ENCODE results near the gene ZNF428. TPM values are rescaled to one million over a fixed set of nuclear protein-coding genes. Genes with fewer than 3 reads are reported as not detected.

Gene ZNF428
- total RNA-seq, 2 donors from 2014 or later: 44.3 to 46.8 TPM

GRCh38 chr19:43623889-43624670 lies 4.7 kb upstream of the ZNF428 start:
- no peaks in the 10 kb centered on the region for H3K9me3 ChIP-seq (ENCODE audit: control insufficient read depth, low read length)
- peaks cover 29% of the 10 kb centered on the region for H3K27me3 Mint-ChIP-seq (ENCODE audit: insufficient read depth)
- TF ChIP-seq CTCF (conservative IDR thresholded peaks at IDR 0.05): no peak
- H3K4me1 Mint-ChIP-seq: peaks cover 6% of the 10 kb centered on the region
- 92 to 96% methylated on average over 23 to 35 of the region's 35 CpGs for WGBS, 2 experiments (ENCODE audit: insufficient coverage in 1 of 2, insufficient read length in 1 of 2)
- no peak overlapping the region for H3K27ac ChIP-seq (ENCODE audit: low read depth, low read length)
- H3K27me3 ChIP-seq (ENCODE audit: control insufficient read depth, insufficient read depth, low read length, poor library complexity, severe bottlenecking): no peaks in the 10 kb centered on the region
- peak; percentile 93 for DNase-seq
- no peak overlapping the region for H3K4me3 Mint-ChIP-seq
- H3K4me1 ChIP-seq (ENCODE audit: control insufficient read depth, insufficient read depth, low read length): no peaks in the 10 kb centered on the region
- H3K9me3 Mint-ChIP-seq: no peaks in the 10 kb centered on the region
- H3K4me3 ChIP-seq (ENCODE audit: low read length): no peak overlapping the region
- H3K27ac Mint-ChIP-seq: no peak overlapping the region
- H3K9ac ChIP-seq (ENCODE audit: extremely low read depth, low read length, poor library complexity, severe bottlenecking): no peak overlapping the region
- H3K36me3 ChIP-seq (ENCODE audit: control insufficient read depth, insufficient read depth, low read length): peaks cover 13% of the 10 kb centered on the region
- H3K36me3 Mint-ChIP-seq (ENCODE audit: low read depth): peaks cover 13% of the 10 kb centered on the region

GRCh38 chr19:43622956-43623355 lies 3.5 kb upstream of the ZNF428 start:
- H3K27me3 Mint-ChIP-seq (ENCODE audit: insufficient read depth): peaks cover 19% of the 10 kb centered on the region
- no peak for DNase-seq
- Histone ChIP-seq H3K4me1 (ENCODE audit: control insufficient read depth, insufficient read depth, low read length) (no peaks in the 10 kb centered on the region), H3K9ac (ENCODE audit: extremely low read depth, low read length, poor library complexity, severe bottlenecking) (no peak overlapping the region), H3K36me3 (ENCODE audit: control insufficient read depth, insufficient read depth, low read length) (peaks cover 13% of the 10 kb centered on the region), H3K27ac (ENCODE audit: low read depth, low read length) (no peak overlapping the region), H3K4me3 (ENCODE audit: low read length) (no peak overlapping the region), H3K27me3 (ENCODE audit: control insufficient read depth, insufficient read depth, low read length, poor library complexity, severe bottlenecking) (no peaks in the 10 kb centered on the region), H3K9me3 (ENCODE audit: control insufficient read depth, low read length) (no peaks in the 10 kb centered on the region)
- no peak overlapping the region for H3K27ac Mint-ChIP-seq
- H3K4me3 Mint-ChIP-seq: no peak overlapping the region
- H3K4me1 Mint-ChIP-seq: peaks cover 6% of the 10 kb centered on the region
- no CpG with 5 or more reads among the region's 1 CpG for WGBS, 2 experiments (ENCODE audit: insufficient coverage in 1 of 2, insufficient read length in 1 of 2)
- H3K9me3 Mint-ChIP-seq: no peaks in the 10 kb centered on the region
- peaks cover 13% of the 10 kb centered on the region for H3K36me3 Mint-ChIP-seq (ENCODE audit: low read depth)
- TF ChIP-seq CTCF (conservative IDR thresholded peaks at IDR 0.05): no peak

- 77 to 78% methylated on average over 3 of the region's 4 CpGs for WGBS, 2 experiments (ENCODE audit: insufficient coverage in 1 of 2, insufficient read length in 1 of 2)
- no peak overlapping the region for H3K27ac ChIP-seq (ENCODE audit: low read depth, low read length)
- no peak overlapping the region for H3K4me3 Mint-ChIP-seq
These were observed 2.6 kb upstream of the ZNF428 start for GRCh38 chr19:43622070-43622469.

More at GRCh38 chr19:43622070-43622469, 2.6 kb upstream of the ZNF428 start:
- peaks cover 10% of the 10 kb centered on the region for H3K27me3 Mint-ChIP-seq (ENCODE audit: insufficient read depth)
- no peaks in the 10 kb centered on the region for H3K9me3 Mint-ChIP-seq
- peaks cover 13% of the 10 kb centered on the region for H3K36me3 ChIP-seq (ENCODE audit: control insufficient read depth, insufficient read depth, low read length)
- no peak overlapping the region for H3K27ac Mint-ChIP-seq
- H3K9me3 ChIP-seq (ENCODE audit: control insufficient read depth, low read length): no peaks in the 10 kb centered on the region
- no peak overlapping the region for H3K9ac ChIP-seq (ENCODE audit: extremely low read depth, low read length, poor library complexity, severe bottlenecking)
- H3K27me3 ChIP-seq (ENCODE audit: control insufficient read depth, insufficient read depth, low read length, poor library complexity, severe bottlenecking): no peaks in the 10 kb centered on the region
- H3K4me1 Mint-ChIP-seq: peaks cover 6% of the 10 kb centered on the region
- TF ChIP-seq CTCF (conservative IDR thresholded peaks at IDR 0.05): no peak
- H3K36me3 Mint-ChIP-seq (ENCODE audit: low read depth): peaks cover 13% of the 10 kb centered on the region
- no peaks in the 10 kb centered on the region for H3K4me1 ChIP-seq (ENCODE audit: control insufficient read depth, insufficient read depth, low read length)
- H3K4me3 ChIP-seq (ENCODE audit: low read length): no peak overlapping the region
- no peak for DNase-seq
